Right lobe of liver (tissue), 4 donors: ENCODE data around the gene TTLL5.

Source experiments
- CTCF ChIP-seq, 4 donors: fragments of 200-600 bp in 3 of 4; fragments of 450-650 bp in 1 of 4; IDR thresholded peaks; one replicate each; pipeline versions ENCODE4 v1.5.1 to v1.8.0; 2016 to 2022; ENCODE audit warnings: antibody characterized with exemption in 4 of 4, mild to moderate bottlenecking in 2 of 4
- POLR2A ChIP-seq: fragments of 450-650 bp; IDR thresholded peaks from one replicate; pipeline ENCODE4 v1.6.1; 2017; ENCODE audit warnings: antibody characterized with exemption, mild to moderate bottlenecking
- donor health status: DM: no; HTN: no; CAD: no.
- donor health status: DM: no; HTN: no; CAD: no.
- donor health status: DM: no; HTN: yes; CAD: no.

GRCh38 chr14:75933712-75934296 is 272.8 kb downstream of the TTLL5 start:
- TF ChIP-seq POLR2A (no peak), CTCF (IDR thresholded peaks at IDR 0.05) (no peak)
